Activated CD4-positive, CD25-positive, alpha-beta regulatory T cell treated with anti-CD3 and anti-CD28 coated beads, Interleukin-2, amount 50 U/mL, for 24 hours (primary cell): Measurements from ENCODE around the gene LAMA3.

ENCODE experiments used
- ATAC-seq, 2 donors: fragments of 150-1000 bp; cut with Tn5 transposase; one replicate each; pipeline ENCODE4 v1.10.0; 2021; ENCODE audit warnings: mild to moderate bottlenecking in 1 of 2, moderate library complexity in 1 of 2

LAMA3 gene

GRCh38 chr18:23735021-23735464, 45.8 kb downstream of the LAMA3 start:
- ATAC-seq: no peak

- ATAC-seq: no peak
These were observed 48.3 kb downstream of the LAMA3 start for GRCh38 chr18:23737578-23737977.

GRCh38 chr18:23738151-23738550, 48.9 kb downstream of the LAMA3 start:
- no peak for ATAC-seq

- ATAC-seq: no peak
These were observed 49.3 kb downstream of the LAMA3 start for GRCh38 chr18:23738575-23738974.

- no peak for ATAC-seq
These were observed 51.0 kb downstream of the LAMA3 start for GRCh38 chr18:23740105-23740830.

GRCh38 chr18:23741967-23742366, 52.7 kb downstream of the LAMA3 start:
- ATAC-seq: peak in 1 of 2 donors; percentile 20

- no peak for ATAC-seq
These were observed 54.6 kb downstream of the LAMA3 start for GRCh38 chr18:23743733-23744333.

GRCh38 chr18:23745366-23745765, 56.1 kb downstream of the LAMA3 start:
- ATAC-seq: no peak

- no peak for ATAC-seq
These were observed 57.6 kb downstream of the LAMA3 start for GRCh38 chr18:23746851-23747250.

- no peak for ATAC-seq
These were observed 63.1 kb downstream of the LAMA3 start for GRCh38 chr18:23752363-23752762.

GRCh38 chr18:23752796-23753195, 63.5 kb downstream of the LAMA3 start:
- ATAC-seq: no peak

GRCh38 chr18:23756590-23757436, 67.6 kb downstream of the LAMA3 start:
- ATAC-seq: no peak

GRCh38 chr18:23757437-23757733, 68.1 kb downstream of the LAMA3 start:
- ATAC-seq: no peak

GRCh38 chr18:23758281-23758680, 69.0 kb downstream of the LAMA3 start:
- no peak for ATAC-seq

GRCh38 chr18:23761941-23762340, 72.7 kb downstream of the LAMA3 start:
- ATAC-seq: no peak

GRCh38 chr18:23763343-23763742, 74.1 kb downstream of the LAMA3 start:
- ATAC-seq: no peak

- ATAC-seq: no peak
These were observed 76.7 kb downstream of the LAMA3 start for GRCh38 chr18:23765931-23766330.

- no peak for ATAC-seq
These were observed 83.2 kb downstream of the LAMA3 start for GRCh38 chr18:23772327-23773024.

GRCh38 chr18:23776306-23776705, 87.1 kb downstream of the LAMA3 start:
- ATAC-seq: no peak

GRCh38 chr18:23778828-23779227, 89.6 kb downstream of the LAMA3 start:
- ATAC-seq: no peak

GRCh38 chr18:23779696-23780303, 90.5 kb downstream of the LAMA3 start:
- ATAC-seq: no peak

- no peak for ATAC-seq
These were observed 95.6 kb downstream of the LAMA3 start for GRCh38 chr18:23784832-23785245.

GRCh38 chr18:23793051-23793450, 103.8 kb downstream of the LAMA3 start:
- ATAC-seq: no peak
